HCT116 (cell line): ENCODE data around the gene CDH4. TPM values are rescaled to one million over a fixed set of nuclear protein-coding genes. Genes with fewer than 3 reads are reported as not detected.

Experiments
- ATAC-seq: fragments of 200-7000 bp; cut with Tn5 transposase; 2 replicates; pipeline ENCODE4 v1.9.1; 2020; ENCODE audit warnings: mild to moderate bottlenecking, moderate library complexity
- BruUV-seq: library from RNA; stranded (reverse); fragments of 400-500 nt; replicated peaks from 2 replicates; lab custom pipeline; 2021; lab: Mats Ljungman, UMichigan
- CTCF ChIA-PET: fragments of 300-600 bp; sonication (Branson Sonifier 250); formaldehyde crosslinking; loops from one replicate; lab custom pipeline; 2021; ENCODE audit warnings: antibody characterized with exemption; lab: Charles Lee
- POLR2A ChIA-PET: fragments of 300-600, 350-600 bp; sonication (Branson Sonifier 250); formaldehyde crosslinking; loops from one replicate; lab custom pipeline; 2021; ENCODE audit warnings: antibody characterized with exemption; lab: Charles Lee
- RAD21 ChIA-PET, 2 experiments: fragments of 300-600 bp; sonication (Branson Sonifier 250); formaldehyde crosslinking; loops; one replicate each; lab custom pipeline; 2023; ENCODE audit warnings: low total read pairs in 2 of 2; ENCODE audit not compliant: uncharacterized antibody in 2 of 2, unreplicated experiment in 2 of 2, low non-redundant PET in 1 of 2; lab: Charles Lee
- DNase-seq: peaks from one replicate; pipeline ENCODE4 v3.0.0-alpha.2; 2010; ENCODE audit warnings: low read depth, low spot score
- H2AFZ ChIP-seq: fragments of 200-600 bp; shearing (Covaris generic), sonication (generic); 2 replicates; pipeline ENCODE4 v1.6.1; 2017; ENCODE audit warnings: low read depth, mixed run types, mixed read lengths, antibody characterized with exemption, low read length; ENCODE audit not compliant: poor library complexity, severe bottlenecking
- H3K27ac ChIP-seq: 2 replicates; pipeline ENCODE4 v1.5.1; 2012; ENCODE audit warnings: low read depth, low read length
- H3K27me3 ChIP-seq: fragments of 200-600 bp; sonication (generic); 2 replicates; pipeline ENCODE4 v1.6.1; 2016; ENCODE audit warnings: mixed run types, low read length, mixed read lengths; ENCODE audit not compliant: insufficient read depth
- H3K36me3 ChIP-seq, 2 experiments: fragments of 200-500 bp in 1 of 2; fragments of 200-600 bp in 1 of 2; sonication (Bioruptor generic) in 1 of 2; sonication (generic) in 1 of 2; 2 replicates each; pipeline versions ENCODE4 v1.5.1 to v1.6.1; 2014 to 2016; ENCODE audit warnings: low read length in 2 of 2, inconsistent platforms in 1 of 2, mixed read lengths in 1 of 2, mixed run types in 1 of 2; ENCODE audit not compliant: insufficient read depth in 2 of 2, control insufficient read depth in 1 of 2
- H3K4me1 ChIP-seq, 2 experiments: fragments of 200-600 bp in 1 of 2; sonication (generic) in 1 of 2; 2 replicates each; pipeline versions ENCODE4 v1.5.1 to v1.6.1; 2012 to 2017; ENCODE audit warnings: low read length in 2 of 2, inconsistent platforms in 1 of 2, mild to moderate bottlenecking in 1 of 2, mixed read lengths in 1 of 2, mixed run types in 1 of 2, moderate library complexity in 1 of 2; ENCODE audit not compliant: insufficient read depth in 2 of 2, control insufficient read depth in 1 of 2
- H3K4me2 ChIP-seq: fragments of 200-600 bp; sonication (generic); 2 replicates; pipeline ENCODE4 v1.6.1; 2017; ENCODE audit warnings: mixed run types, low read length, mixed read lengths
- H3K4me3 ChIP-seq, 2 experiments: fragments of 200-600 bp in 1 of 2; sonication (generic) in 1 of 2; replicated peaks in 1 of 2; 2 replicates each; pipeline ENCODE4 v1.5.1; 2011 to 2016; ENCODE audit warnings: low read length in 2 of 2, control low read depth in 1 of 2, low read depth in 1 of 2, mild to moderate bottlenecking in 1 of 2, mixed read lengths in 1 of 2, mixed run types in 1 of 2
- H3K79me2 ChIP-seq: fragments of 200-600 bp; sonication (generic); 2 replicates; pipeline ENCODE4 v1.6.1; 2017; ENCODE audit warnings: mild to moderate bottlenecking, mixed run types, low read length, moderate library complexity, mixed read lengths; ENCODE audit not compliant: insufficient read depth
- H3K9ac ChIP-seq: fragments of 200-600 bp; sonication (generic); 2 replicates; pipeline ENCODE4 v1.6.1; 2016; ENCODE audit warnings: low read length, mixed read lengths
- H3K9me2 ChIP-seq: fragments of 200-600 bp; sonication (generic), shearing (Covaris generic); 2 replicates; pipeline ENCODE4 v1.6.1; 2017; ENCODE audit warnings: mixed run types, mild to moderate bottlenecking, moderate library complexity; ENCODE audit not compliant: insufficient read depth
- H3K9me3 ChIP-seq, 2 experiments: fragments of 200-500 bp in 1 of 2; fragments of 200-600 bp in 1 of 2; sonication (Bioruptor generic) in 1 of 2; sonication (generic) in 1 of 2; 2 replicates each; pipeline ENCODE4 v1.6.1; 2014 to 2017; ENCODE audit warnings: low read length in 2 of 2, mixed read lengths in 2 of 2, inconsistent platforms in 1 of 2, low read depth in 1 of 2, mild to moderate bottlenecking in 1 of 2, mixed run types in 1 of 2, moderate library complexity in 1 of 2; ENCODE audit not compliant: control insufficient read depth in 1 of 2, insufficient read depth in 1 of 2
- H4K20me1 ChIP-seq: fragments of 200-600 bp; sonication (generic), shearing (Covaris generic); 2 replicates; pipeline ENCODE4 v1.6.1; 2017; ENCODE audit warnings: mixed run types, mild to moderate bottlenecking, moderate library complexity; ENCODE audit not compliant: insufficient read depth
- CEBPB ChIP-seq: IDR thresholded peaks from 2 replicates; pipeline ENCODE4 v1.6.1; 2012; ENCODE audit warnings: low read depth
- EGR1 ChIP-seq: IDR thresholded peaks from 2 replicates; pipeline ENCODE4 v1.6.1; 2012; ENCODE audit warnings: low read depth
- ELF1 ChIP-seq: IDR thresholded peaks from 2 replicates; pipeline ENCODE4 v1.6.1; 2012; ENCODE audit warnings: low read depth, borderline replicate concordance
- EZH2 ChIP-seq: fragments of 200-600 bp; sonication (generic); IDR thresholded peaks from 2 replicates; pipeline ENCODE4 v1.6.1; 2017; ENCODE audit warnings: antibody characterized with exemption, mixed run types
- EZH2phosphoT487 ChIP-seq: fragments of 200-600 bp; IDR thresholded peaks from 2 replicates; pipeline ENCODE4 v1.6.1; 2018; ENCODE audit warnings: antibody characterized with exemption, borderline replicate concordance
- FOSL1 ChIP-seq: IDR thresholded peaks from 2 replicates; pipeline ENCODE4 v1.6.1; 2012; ENCODE audit warnings: low read depth
- MAX ChIP-seq: IDR thresholded peaks from 2 replicates; pipeline ENCODE4 v1.6.1; 2012
- RAD21 ChIP-seq: IDR thresholded peaks from 2 replicates; pipeline ENCODE4 v1.6.1; 2012; ENCODE audit warnings: low read depth, mild to moderate bottlenecking
- SP1 ChIP-seq: IDR thresholded peaks from 2 replicates; pipeline ENCODE4 v1.6.1; 2012; ENCODE audit warnings: low read depth
- YY1 ChIP-seq: IDR thresholded peaks from 2 replicates; pipeline ENCODE4 v1.6.1; 2011; ENCODE audit warnings: low read length, low read depth, moderate library complexity, mild to moderate bottlenecking; ENCODE audit not compliant: insufficient replicate concordance; ENCODE audit errors: extremely low read depth
- ZBTB33 ChIP-seq: IDR thresholded peaks from 2 replicates; pipeline ENCODE4 v1.6.1; 2011; ENCODE audit warnings: mild to moderate bottlenecking, low read length, moderate library complexity; ENCODE audit not compliant: insufficient replicate concordance; ENCODE audit errors: extremely low read depth
- ZFX ChIP-seq: fragments of 450-650 bp; IDR thresholded peaks from 2 replicates; pipeline ENCODE4 v1.6.1; 2017
- intact Hi-C: fragments of 100-400 bp; cut with micrococcal nuclease; formaldehyde crosslinking; loops from 2 replicates; pipeline ENCODE4 v1.10.0; 2022
- total RNA-seq: library from RNA; stranded (reverse); gene quantifications from one replicate; pipeline ENCODE4 v1.2.1, GENCODE V29; 2021; ENCODE audit not compliant: unreplicated experiment

Gene CDH4
- total RNA-seq, 1 experiment from 2014 or later, result not detected

GRCh38 chr20:61593516-61593915 is 341.5 kb downstream of the CDH4 start:
- Histone ChIP-seq H3K9me2 (no peaks in the 10 kb centered on the region), H3K27me3 (no peaks in the 10 kb centered on the region), H3K36me3 (no peaks in the 10 kb centered on the region), H3K4me2 (no peak overlapping the region), H3K9ac (no peak overlapping the region), H3K4me3 (no peak overlapping the region), H3K9me3 (no peaks in the 10 kb centered on the region; a peak in 1 of 4 replicates), H2AFZ (no peak overlapping the region), H4K20me1 (no peaks in the 10 kb centered on the region), H3K79me2 (no peaks in the 10 kb centered on the region), H3K4me1 (no peaks in the 10 kb centered on the region), H3K27ac (no peak overlapping the region)
- intact Hi-C loops, result no loop called here
- ChIA-PET POLR2A (no interaction called here), CTCF (no interaction called here), RAD21 (no interaction called here)
- no peak for TF ChIP-seq EZH2
- no peak for TF ChIP-seq FOSL1
- TF ChIP-seq EGR1, result no peak
- no peak for TF ChIP-seq YY1
- no peak for TF ChIP-seq ELF1
- no peak for TF ChIP-seq MAX
- BruUV-seq, result no TSS peak
- ATAC-seq, result no peak
- no peak for DNase-seq

GRCh38 chr20:61594198-61594597 is 342.1 kb downstream of the CDH4 start:
- TF ChIP-seq FOSL1 (no peak), RAD21 (no peak), ZBTB33 (no peak), ZFX (no peak), ELF1 (no peak), SP1 (no peak), CEBPB (no peak), EZH2phosphoT487 (no peak)
- ChIA-PET RAD21 (no interaction called here), CTCF (no interaction called here), POLR2A (no interaction called here)
- Histone ChIP-seq H2AFZ (no peak overlapping the region), H4K20me1 (no peaks in the 10 kb centered on the region), H3K79me2 (no peaks in the 10 kb centered on the region), H3K4me2 (no peak overlapping the region), H3K36me3 (no peaks in the 10 kb centered on the region), H3K9me2 (no peaks in the 10 kb centered on the region), H3K9me3 (no peaks in the 10 kb centered on the region; a peak in 1 of 4 replicates), H3K9ac (no peak overlapping the region), H3K27ac (no peak overlapping the region), H3K27me3 (no peaks in the 10 kb centered on the region), H3K4me3 (no peak overlapping the region), H3K4me1 (no peaks in the 10 kb centered on the region)
- ATAC-seq, result no peak
- no TSS peak for BruUV-seq
- DNase-seq, result no peak
- intact Hi-C loops, result no loop called here
